ENCODE data around the gene ARID1B. TPM values are rescaled to one million over a fixed set of nuclear protein-coding genes. Genes with fewer than 3 reads are reported as not detected.

Gene ARID1B
- total and polyA plus RNA-seq, 2 of the 4 experiments (the other 2 are of a cell fraction), result 14.5 to 20.1 TPM

GRCh38 chr6:156961282-156961892, 184.2 kb downstream of the ARID1B start:
- no peak overlapping the region for H3K27ac ChIP-seq (ENCODE audit: insufficient read depth, low read length)
- ChIA-PET CTCF (interaction anchor here (0.6 kb wide), 1 partner anchor 9 kb away, joined by 3 read pairs; no protein-coding TSS in a partner anchor), POLR2A (ENCODE audit: unreplicated experiment) (no interaction called here)
- peaks cover 13% of the 10 kb centered on the region for H3K9me1 ChIP-seq (ENCODE audit: insufficient read depth, low read length)
- peaks cover 19 to 68% of the 10 kb centered on the region in 2 experiments for H3K79me1 ChIP-seq (ENCODE audit: low read depth in 1 of 2, low read length in 2 of 2)
- H2BK120ac ChIP-seq (ENCODE audit: low read depth, low read length), result no peak overlapping the region
- no peak overlapping the region for H3K4ac ChIP-seq (ENCODE audit: low read depth, low read length)
- no peak overlapping the region for H3K18ac ChIP-seq (ENCODE audit: low read depth, low read length)
- BruUV-seq (replicated peaks), result no TSS peak
- no peak overlapping the region for H2AK9ac ChIP-seq (replicated peaks; ENCODE audit: low read depth, low read length, poor library complexity)
- peaks cover 13% of the 10 kb centered on the region for H3K4me1 ChIP-seq (ENCODE audit: control insufficient read depth, insufficient read depth, low read length)
- no peak overlapping the region for H2BK15ac ChIP-seq (ENCODE audit: low read depth, low read length)
- TF ChIP-seq MAFK (IDR thresholded peaks at IDR 0.05; ENCODE audit: low read depth, low read length) (no peak), CHD1 (IDR thresholded peaks at IDR 0.05; ENCODE audit: low read depth, low read length) (no peak), MXI1 (IDR thresholded peaks at IDR 0.05; ENCODE audit: borderline replicate concordance, low read depth, low read length) (no peak), BHLHE40 (IDR thresholded peaks at IDR 0.05; ENCODE audit: low read depth, low read length) (no peak), FOS (IDR thresholded peaks at IDR 0.05; ENCODE audit: low read depth, low read length) (no peak), SMC3 (IDR thresholded peaks at IDR 0.05; ENCODE audit: low read depth, low read length) (no peak), MAZ (IDR thresholded peaks at IDR 0.05; ENCODE audit: borderline replicate concordance, low read depth, low read length) (no peak)
- no peak overlapping the region for H3K56ac ChIP-seq (ENCODE audit: extremely low read depth, insufficient read depth, low read length)
- no peak overlapping the region for H3K23ac ChIP-seq (ENCODE audit: low read depth, low read length)
- ATAC-seq (ENCODE audit: low read depth) (no peak), DNase-seq (no peak)
- intact Hi-C loops (cut with micrococcal nuclease) (no loop called here), dilution Hi-C loops (cut with HindIII; ENCODE audit: low sequenced_read_pairs, unreplicated experiment) (no loop called here), in situ Hi-C loops (cut with MboI; ENCODE audit: low sequenced_read_pairs) (no loop called here)
- H2BK5ac ChIP-seq (ENCODE audit: low read depth, low read length, poor library complexity, severe bottlenecking), result no peak overlapping the region
- H2AFZ ChIP-seq (replicated peaks; ENCODE audit: low read length, poor library complexity), result no peak overlapping the region
- H3K9ac ChIP-seq (ENCODE audit: low read depth, low read length), result no peak overlapping the region
- no peak overlapping the region for H4K5ac ChIP-seq (ENCODE audit: low read depth, low read length)
- H2AK5ac ChIP-seq (ENCODE audit: low read depth, low read length), result no peak overlapping the region
- H4K91ac ChIP-seq (ENCODE audit: insufficient read depth, low read depth, low read length), result no peak overlapping the region
- no peaks in the 10 kb centered on the region for H3K36me3 ChIP-seq (ENCODE audit: control insufficient read depth, insufficient read depth, low read length)
- H2BK20ac ChIP-seq (ENCODE audit: low read depth, low read length), result no peak overlapping the region
- no peak overlapping the region for H3K14ac ChIP-seq (replicated peaks; ENCODE audit: low read depth, low read length)
- 100% methylated on average over 5 of the region's 17 CpGs; no CpG with 5 or more reads in 1 of the 2 experiments for WGBS, 2 experiments (ENCODE audit: extremely low coverage in 2 of 2, insufficient read length in 1 of 2)
- H3K9me3 ChIP-seq (ENCODE audit: control insufficient read depth, insufficient read depth, low read length), result no peaks in the 10 kb centered on the region
- no peak overlapping the region; a peak in 1 of 4 replicates for H4K8ac ChIP-seq (ENCODE audit: low read depth in 2 of 2, low read length in 2 of 2)
- H3K4me2 ChIP-seq (ENCODE audit: low read depth, low read length), result no peak overlapping the region
- no peaks in the 10 kb centered on the region for H3K27me3 ChIP-seq (ENCODE audit: control insufficient read depth, insufficient read depth, low read length)
- H3K4me3 ChIP-seq (ENCODE audit: insufficient read depth, low read depth, low read length), result no peak overlapping the region
- H4K20me1 ChIP-seq (ENCODE audit: insufficient read depth, low read length), result peaks cover 15% of the 10 kb centered on the region

Measured in IMR-90 (cell line).